ENCODE measurements around the gene TMEM8B.

DNA sequence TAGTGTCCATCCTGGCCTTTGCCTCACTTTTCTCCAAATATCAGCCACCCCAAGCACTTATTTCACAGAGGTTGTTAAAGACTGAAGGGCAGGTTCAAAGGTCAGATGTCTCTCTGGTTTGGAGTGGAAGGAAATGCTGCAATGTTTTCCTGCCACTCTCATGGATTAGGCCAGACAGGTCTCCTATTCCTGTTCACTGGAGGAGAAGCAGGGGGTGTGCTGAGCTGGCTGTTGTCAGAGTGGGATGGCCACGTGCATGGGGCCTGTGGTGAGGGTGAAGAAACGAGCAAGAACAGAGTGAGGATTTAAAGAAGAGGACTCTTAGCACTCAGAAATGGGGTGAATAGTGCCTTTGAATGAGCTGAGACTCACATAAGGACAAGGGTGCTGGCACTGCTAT is 6.7 kb downstream of the TMEM8B start:
- TF ChIP-seq, protein P1, sequence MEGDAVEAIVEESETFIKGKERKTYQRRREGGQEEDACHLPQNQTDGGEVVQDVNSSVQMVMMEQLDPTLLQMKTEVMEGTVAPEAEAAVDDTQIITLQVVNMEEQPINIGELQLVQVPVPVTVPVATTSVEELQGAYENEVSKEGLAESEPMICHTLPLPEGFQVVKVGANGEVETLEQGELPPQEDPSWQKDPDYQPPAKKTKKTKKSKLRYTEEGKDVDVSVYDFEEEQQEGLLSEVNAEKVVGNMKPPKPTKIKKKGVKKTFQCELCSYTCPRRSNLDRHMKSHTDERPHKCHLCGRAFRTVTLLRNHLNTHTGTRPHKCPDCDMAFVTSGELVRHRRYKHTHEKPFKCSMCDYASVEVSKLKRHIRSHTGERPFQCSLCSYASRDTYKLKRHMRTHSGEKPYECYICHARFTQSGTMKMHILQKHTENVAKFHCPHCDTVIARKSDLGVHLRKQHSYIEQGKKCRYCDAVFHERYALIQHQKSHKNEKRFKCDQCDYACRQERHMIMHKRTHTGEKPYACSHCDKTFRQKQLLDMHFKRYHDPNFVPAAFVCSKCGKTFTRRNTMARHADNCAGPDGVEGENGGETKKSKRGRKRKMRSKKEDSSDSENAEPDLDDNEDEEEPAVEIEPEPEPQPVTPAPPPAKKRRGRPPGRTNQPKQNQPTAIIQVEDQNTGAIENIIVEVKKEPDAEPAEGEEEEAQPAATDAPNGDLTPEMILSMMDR (conservative IDR thresholded peaks at IDR 0.05 in 1 of 2, IDR thresholded peaks at IDR 0.05 in 1 of 2; ENCODE audit: extremely low read depth in 1 of 2, insufficient read depth in 1 of 2, low read depth in 1 of 2, low read length in 2 of 2) = no peak
- TF ChIP-seq EZH2 (IDR thresholded peaks at IDR 0.05; ENCODE audit: borderline replicate concordance, low read length) = no peak
